TTC549 (cell line): Measurements from ENCODE around the gene INTS7.

Source experiments
- FAIRE-seq: peaks from 2 replicates; lab custom pipeline; 2012; peaks lifted over from hg19 to GRCh38; lab: Jason Lieb, UNC

Gene INTS7

GRCh38 chr1:211908453-211908852 lies 126.9 kb downstream of the INTS7 start:
- no peak for FAIRE-seq

GRCh38 chr1:211903490-211904245 lies 131.7 kb downstream of the INTS7 start:
- no peak for FAIRE-seq

- no peak for FAIRE-seq
Observed at GRCh38 chr1:211902624-211903291, 132.6 kb downstream of the INTS7 start.

- no peak for FAIRE-seq
Observed at GRCh38 chr1:211901945-211902344, 133.4 kb downstream of the INTS7 start.

- FAIRE-seq, result no peak
Observed at GRCh38 chr1:211900441-211900840, 134.9 kb downstream of the INTS7 start.

GRCh38 chr1:211896958-211897357 lies 138.4 kb downstream of the INTS7 start:
- FAIRE-seq, result no peak

- no peak for FAIRE-seq
Observed at GRCh38 chr1:211895126-211895759, 140.1 kb downstream of the INTS7 start.

- FAIRE-seq, result no peak
Observed at GRCh38 chr1:211894312-211894711, 141.0 kb downstream of the INTS7 start.

- FAIRE-seq, result no peak
Observed at GRCh38 chr1:211893260-211893659, 142.1 kb downstream of the INTS7 start.

GRCh38 chr1:211892577-211892976 lies 142.8 kb downstream of the INTS7 start:
- no peak for FAIRE-seq

- FAIRE-seq, result no peak
Observed at GRCh38 chr1:211891708-211892107, 143.6 kb downstream of the INTS7 start.
